ENCODE results near the gene HIGD1B. TPM values are rescaled to one million over a fixed set of nuclear protein-coding genes. Genes with fewer than 3 reads are reported as not detected.

The HIGD1B gene
- total and polyA plus RNA-seq, 2 of the 13 experiments (the other 11 are each of a cell fraction or from before 2014, with no cell fraction given), result not detected

DNA sequence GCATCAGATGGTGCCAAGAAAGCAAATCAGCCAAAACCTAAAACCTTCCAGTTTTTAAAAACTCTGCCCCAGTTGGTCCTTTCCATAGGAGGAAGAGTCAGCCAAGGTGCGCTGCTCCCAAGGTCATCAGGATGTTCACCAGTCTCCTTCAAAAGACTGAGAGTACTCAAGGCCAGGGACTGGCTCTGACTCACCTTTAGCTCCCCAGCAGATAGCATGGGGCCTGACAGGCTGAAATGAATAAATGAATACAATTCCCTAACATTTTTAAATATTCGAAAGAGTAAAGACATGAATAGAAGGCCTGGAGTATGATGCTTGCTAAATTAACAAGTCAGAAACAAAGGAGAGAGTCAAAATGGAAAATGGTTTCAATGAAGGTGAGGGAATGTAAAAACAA lies 32.4 kb downstream of the HIGD1B start (continued):
- TF ChIP-seq, protein P1, sequence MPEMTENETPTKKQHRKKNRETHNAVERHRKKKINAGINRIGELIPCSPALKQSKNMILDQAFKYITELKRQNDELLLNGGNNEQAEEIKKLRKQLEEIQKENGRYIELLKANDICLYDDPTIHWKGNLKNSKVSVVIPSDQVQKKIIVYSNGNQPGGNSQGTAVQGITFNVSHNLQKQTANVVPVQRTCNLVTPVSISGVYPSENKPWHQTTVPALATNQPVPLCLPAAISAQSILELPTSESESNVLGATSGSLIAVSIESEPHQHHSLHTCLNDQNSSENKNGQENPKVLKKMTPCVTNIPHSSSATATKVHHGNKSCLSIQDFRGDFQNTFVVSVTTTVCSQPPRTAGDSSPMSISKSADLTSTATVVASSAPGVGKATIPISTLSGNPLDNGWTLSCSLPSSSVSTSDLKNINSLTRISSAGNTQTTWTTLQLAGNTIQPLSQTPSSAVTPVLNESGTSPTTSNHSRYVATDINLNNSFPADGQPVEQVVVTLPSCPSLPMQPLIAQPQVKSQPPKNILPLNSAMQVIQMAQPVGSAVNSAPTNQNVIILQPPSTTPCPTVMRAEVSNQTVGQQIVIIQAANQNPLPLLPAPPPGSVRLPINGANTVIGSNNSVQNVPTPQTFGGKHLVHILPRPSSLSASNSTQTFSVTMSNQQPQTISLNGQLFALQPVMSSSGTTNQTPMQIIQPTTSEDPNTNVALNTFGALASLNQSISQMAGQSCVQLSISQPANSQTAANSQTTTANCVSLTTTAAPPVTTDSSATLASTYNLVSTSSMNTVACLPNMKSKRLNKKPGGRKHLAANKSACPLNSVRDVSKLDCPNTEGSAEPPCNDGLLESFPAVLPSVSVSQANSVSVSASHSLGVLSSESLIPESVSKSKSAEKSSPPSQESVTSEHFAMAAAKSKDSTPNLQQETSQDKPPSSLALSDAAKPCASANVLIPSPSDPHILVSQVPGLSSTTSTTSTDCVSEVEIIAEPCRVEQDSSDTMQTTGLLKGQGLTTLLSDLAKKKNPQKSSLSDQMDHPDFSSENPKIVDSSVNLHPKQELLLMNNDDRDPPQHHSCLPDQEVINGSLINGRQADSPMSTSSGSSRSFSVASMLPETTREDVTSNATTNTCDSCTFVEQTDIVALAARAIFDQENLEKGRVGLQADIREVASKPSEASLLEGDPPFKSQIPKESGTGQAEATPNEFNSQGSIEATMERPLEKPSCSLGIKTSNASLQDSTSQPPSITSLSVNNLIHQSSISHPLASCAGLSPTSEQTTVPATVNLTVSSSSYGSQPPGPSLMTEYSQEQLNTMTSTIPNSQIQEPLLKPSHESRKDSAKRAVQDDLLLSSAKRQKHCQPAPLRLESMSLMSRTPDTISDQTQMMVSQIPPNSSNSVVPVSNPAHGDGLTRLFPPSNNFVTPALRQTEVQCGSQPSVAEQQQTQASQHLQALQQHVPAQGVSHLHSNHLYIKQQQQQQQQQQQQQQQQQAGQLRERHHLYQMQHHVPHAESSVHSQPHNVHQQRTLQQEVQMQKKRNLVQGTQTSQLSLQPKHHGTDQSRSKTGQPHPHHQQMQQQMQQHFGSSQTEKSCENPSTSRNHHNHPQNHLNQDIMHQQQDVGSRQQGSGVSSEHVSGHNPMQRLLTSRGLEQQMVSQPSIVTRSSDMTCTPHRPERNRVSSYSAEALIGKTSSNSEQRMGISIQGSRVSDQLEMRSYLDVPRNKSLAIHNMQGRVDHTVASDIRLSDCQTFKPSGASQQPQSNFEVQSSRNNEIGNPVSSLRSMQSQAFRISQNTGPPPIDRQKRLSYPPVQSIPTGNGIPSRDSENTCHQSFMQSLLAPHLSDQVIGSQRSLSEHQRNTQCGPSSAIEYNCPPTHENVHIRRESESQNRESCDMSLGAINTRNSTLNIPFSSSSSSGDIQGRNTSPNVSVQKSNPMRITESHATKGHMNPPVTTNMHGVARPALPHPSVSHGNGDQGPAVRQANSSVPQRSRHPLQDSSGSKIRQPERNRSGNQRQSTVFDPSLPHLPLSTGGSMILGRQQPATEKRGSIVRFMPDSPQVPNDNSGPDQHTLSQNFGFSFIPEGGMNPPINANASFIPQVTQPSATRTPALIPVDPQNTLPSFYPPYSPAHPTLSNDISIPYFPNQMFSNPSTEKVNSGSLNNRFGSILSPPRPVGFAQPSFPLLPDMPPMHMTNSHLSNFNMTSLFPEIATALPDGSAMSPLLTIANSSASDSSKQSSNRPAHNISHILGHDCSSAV (CRISPR knock-in tag; IDR thresholded peaks at IDR 0.05; ENCODE audit: borderline replicate concordance), result no peak
- TF ChIP-seq SRSF1 (optimal IDR thresholded peaks at IDR 0.05; ENCODE audit: low read depth, low read length), result no peak
- TF ChIP-seq ZSCAN21 (CRISPR knock-in tag; IDR thresholded peaks at IDR 0.05; ENCODE audit: borderline replicate concordance), result no peak
- TF ChIP-seq ZNF567 (CRISPR knock-in tag; IDR thresholded peaks at IDR 0.05; ENCODE audit: borderline replicate concordance), result no peak
- TF ChIP-seq, protein P2, sequence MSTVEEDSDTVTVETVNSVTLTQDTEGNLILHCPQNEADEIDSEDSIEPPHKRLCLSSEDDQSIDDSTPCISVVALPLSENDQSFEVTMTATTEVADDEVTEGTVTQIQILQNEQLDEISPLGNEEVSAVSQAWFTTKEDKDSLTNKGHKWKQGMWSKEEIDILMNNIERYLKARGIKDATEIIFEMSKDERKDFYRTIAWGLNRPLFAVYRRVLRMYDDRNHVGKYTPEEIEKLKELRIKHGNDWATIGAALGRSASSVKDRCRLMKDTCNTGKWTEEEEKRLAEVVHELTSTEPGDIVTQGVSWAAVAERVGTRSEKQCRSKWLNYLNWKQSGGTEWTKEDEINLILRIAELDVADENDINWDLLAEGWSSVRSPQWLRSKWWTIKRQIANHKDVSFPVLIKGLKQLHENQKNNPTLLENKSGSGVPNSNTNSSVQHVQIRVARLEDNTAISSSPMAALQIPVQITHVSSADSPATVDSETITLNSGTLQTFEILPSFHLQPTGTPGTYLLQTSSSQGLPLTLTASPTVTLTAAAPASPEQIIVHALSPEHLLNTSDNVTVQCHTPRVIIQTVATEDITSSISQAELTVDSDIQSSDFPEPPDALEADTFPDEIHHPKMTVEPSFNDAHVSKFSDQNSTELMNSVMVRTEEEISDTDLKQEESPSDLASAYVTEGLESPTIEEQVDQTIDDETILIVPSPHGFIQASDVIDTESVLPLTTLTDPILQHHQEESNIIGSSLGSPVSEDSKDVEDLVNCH (CRISPR knock-in tag; IDR thresholded peaks at IDR 0.05), result no peak
- TF ChIP-seq, protein P3, sequence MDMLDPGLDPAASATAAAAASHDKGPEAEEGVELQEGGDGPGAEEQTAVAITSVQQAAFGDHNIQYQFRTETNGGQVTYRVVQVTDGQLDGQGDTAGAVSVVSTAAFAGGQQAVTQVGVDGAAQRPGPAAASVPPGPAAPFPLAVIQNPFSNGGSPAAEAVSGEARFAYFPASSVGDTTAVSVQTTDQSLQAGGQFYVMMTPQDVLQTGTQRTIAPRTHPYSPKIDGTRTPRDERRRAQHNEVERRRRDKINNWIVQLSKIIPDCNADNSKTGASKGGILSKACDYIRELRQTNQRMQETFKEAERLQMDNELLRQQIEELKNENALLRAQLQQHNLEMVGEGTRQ (IDR thresholded peaks at IDR 0.05; ENCODE audit: low read depth, low read length), result no peak
- TF ChIP-seq, protein P3 (CRISPR knock-in tag; IDR thresholded peaks at IDR 0.05; ENCODE audit: borderline replicate concordance), result no peak
- TF ChIP-seq NFE2L1 (CRISPR knock-in tag; IDR thresholded peaks at IDR 0.05; ENCODE audit: borderline replicate concordance), result no peak
- TF ChIP-seq, protein P4, sequence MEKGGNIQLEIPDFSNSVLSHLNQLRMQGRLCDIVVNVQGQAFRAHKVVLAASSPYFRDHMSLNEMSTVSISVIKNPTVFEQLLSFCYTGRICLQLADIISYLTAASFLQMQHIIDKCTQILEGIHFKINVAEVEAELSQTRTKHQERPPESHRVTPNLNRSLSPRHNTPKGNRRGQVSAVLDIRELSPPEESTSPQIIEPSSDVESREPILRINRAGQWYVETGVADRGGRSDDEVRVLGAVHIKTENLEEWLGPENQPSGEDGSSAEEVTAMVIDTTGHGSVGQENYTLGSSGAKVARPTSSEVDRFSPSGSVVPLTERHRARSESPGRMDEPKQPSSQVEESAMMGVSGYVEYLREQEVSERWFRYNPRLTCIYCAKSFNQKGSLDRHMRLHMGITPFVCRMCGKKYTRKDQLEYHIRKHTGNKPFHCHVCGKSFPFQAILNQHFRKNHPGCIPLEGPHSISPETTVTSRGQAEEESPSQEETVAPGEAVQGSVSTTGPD (CRISPR knock-in tag; IDR thresholded peaks at IDR 0.05), result no peak

Data from HepG2 (cell line).